ENCODE measurements around the gene LCP1. TPM values are rescaled to one million over a fixed set of nuclear protein-coding genes. Genes with fewer than 3 reads are reported as not detected.

LCP1 gene
- total RNA-seq, 2 experiments from 2014 or later: 1,012 to 1,022 TPM

DNA sequence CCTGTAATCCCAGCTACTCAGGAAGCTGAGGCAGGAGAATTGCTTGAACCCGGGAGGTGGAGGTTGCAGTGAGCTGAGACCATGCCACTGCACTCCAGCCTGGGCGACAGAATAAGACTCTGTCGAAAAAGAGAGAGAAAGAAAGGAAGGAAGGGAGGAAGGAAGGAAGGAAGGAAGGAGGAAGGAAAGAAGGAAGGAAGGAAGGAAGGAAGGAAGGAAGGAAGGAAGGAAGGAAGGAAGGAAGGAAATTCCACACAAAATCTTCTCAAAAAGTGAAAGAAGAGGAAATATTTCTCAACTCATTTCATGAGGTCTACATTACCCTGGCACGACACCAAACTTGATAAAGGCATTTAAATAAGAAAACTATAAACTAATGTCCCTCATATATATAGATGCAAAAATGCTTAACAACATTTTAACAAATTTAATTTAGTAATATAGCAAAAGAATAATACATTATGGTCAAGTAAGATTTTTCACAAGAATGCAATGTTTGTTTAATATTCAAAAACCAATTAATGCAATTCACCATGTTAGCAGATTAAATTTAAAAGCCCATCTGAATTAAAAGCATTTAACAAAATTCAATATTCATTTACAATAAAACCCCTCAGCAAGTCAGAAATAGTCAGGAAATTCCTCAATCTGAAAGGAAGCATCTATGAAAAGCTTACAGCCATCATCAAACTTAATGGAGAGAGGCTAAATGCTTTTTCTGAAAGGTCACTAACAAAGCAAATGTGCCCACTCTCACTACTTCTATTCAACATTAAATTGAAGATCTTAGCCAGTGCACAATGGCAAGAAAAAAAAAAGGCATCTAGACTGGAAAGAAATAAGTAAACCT, 65.1 kb downstream of the LCP1 start:
- DNase-seq: no peak
- Mint-ChIP-seq H3K4me1 (ENCODE audit: low read depth) (peaks cover 1% of the 10 kb centered on the region), H3K27ac (no peak overlapping the region), H3K4me3 (no peak overlapping the region), H3K36me3 (no peaks in the 10 kb centered on the region), H3K27me3 (peaks cover 7% of the 10 kb centered on the region), H3K9me3 (no peaks in the 10 kb centered on the region)
- POLR2A ChIA-PET: no interaction called here
- intact Hi-C loops (cut with micrococcal nuclease): no loop called here
- CTCF ChIA-PET: no interaction called here

DNA sequence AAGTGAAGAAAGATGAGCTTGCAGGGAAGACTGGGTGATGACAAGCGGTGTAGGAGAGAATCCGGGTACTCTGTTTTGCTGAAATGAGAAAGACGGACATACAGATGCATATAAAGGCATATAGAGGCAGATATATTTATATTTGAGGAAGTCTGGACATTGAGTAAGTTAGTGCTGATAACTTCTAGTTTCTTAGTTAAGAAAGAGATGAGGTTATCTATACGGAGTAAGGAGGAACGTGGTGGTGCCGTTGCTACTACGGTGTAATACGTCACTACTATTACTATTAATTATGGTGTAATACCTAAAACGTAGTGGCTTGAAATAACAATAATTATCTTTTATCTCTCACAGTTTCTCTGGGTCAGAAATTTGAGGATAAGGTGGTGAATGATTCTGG, 67.4 kb downstream of the LCP1 start:
- no peak overlapping the region for H3K27ac Mint-ChIP-seq
- intact Hi-C loops (cut with micrococcal nuclease): no loop called here
- H3K4me1 Mint-ChIP-seq (ENCODE audit: low read depth): no peaks in the 10 kb centered on the region
- H3K9me3 Mint-ChIP-seq: no peaks in the 10 kb centered on the region
- no peaks in the 10 kb centered on the region for H3K36me3 Mint-ChIP-seq
- ChIA-PET CTCF (no interaction called here), POLR2A (no interaction called here)
- H3K4me3 Mint-ChIP-seq: no peak overlapping the region
- no peak for DNase-seq
- H3K27me3 Mint-ChIP-seq: peaks cover 14% of the 10 kb centered on the region

DNA sequence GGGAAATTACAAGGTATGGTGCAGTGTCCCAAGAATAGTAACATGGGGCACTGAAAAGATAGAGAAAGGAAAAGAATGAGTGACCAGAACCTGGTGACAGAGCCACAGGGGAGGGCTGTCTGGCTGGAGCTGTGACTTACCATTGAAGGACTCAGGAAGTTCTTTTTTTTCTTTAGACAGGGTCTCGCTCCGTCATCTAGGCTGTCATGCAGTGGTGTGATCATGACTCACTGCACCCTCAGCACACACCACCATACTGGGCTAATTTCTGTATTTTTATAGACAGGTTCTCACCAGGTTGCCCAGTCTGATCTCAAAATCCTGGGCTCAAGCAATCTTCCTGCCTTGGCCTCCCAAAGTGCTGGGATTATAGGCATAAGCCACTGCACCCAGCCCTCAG, 68.4 kb downstream of the LCP1 start:
- no peaks in the 10 kb centered on the region for H3K9me3 Mint-ChIP-seq
- no peak overlapping the region for H3K27ac Mint-ChIP-seq
- no peaks in the 10 kb centered on the region for H3K4me1 Mint-ChIP-seq (ENCODE audit: low read depth)
- CTCF ChIA-PET: no interaction called here
- no peaks in the 10 kb centered on the region for H3K36me3 Mint-ChIP-seq
- H3K4me3 Mint-ChIP-seq: no peak overlapping the region
- intact Hi-C loops (cut with micrococcal nuclease): no loop called here
- DNase-seq: no peak
- H3K27me3 Mint-ChIP-seq: peaks cover 14% of the 10 kb centered on the region
- POLR2A ChIA-PET: no interaction called here

DNA sequence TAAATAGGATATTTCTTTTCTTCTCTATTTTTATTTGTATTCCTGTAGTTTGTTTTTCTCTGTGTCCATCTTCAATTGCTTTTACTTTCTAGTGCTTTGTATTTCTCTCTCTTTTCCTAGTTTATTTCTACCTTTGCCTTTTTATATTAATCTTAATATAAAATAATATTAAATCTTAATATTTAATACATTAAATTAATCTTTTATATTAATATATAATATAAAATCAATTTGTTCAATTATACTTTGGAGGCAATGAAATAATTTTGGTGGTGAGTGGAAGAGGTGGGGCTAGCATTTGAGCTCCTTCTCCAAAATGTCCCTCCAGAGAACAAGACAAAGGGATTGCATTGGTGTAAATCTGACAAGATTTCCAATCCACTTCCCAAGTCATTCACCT, 70.8 kb downstream of the LCP1 start:
- Mint-ChIP-seq H3K27ac (no peak overlapping the region), H3K9me3 (no peaks in the 10 kb centered on the region), H3K4me3 (no peak overlapping the region), H3K27me3 (peaks cover 15% of the 10 kb centered on the region), H3K36me3 (no peaks in the 10 kb centered on the region), H3K4me1 (ENCODE audit: low read depth) (peaks cover 6% of the 10 kb centered on the region)
- intact Hi-C loops (cut with micrococcal nuclease): no loop called here
- no peak for DNase-seq
- ChIA-PET CTCF (no interaction called here), POLR2A (no interaction called here)

GRCh38 chr13:46109451-46109850, 72.5 kb downstream of the LCP1 start:
- Mint-ChIP-seq H3K27ac (no peak overlapping the region), H3K9me3 (no peaks in the 10 kb centered on the region), H3K4me3 (no peak overlapping the region), H3K4me1 (ENCODE audit: low read depth) (peaks cover 7% of the 10 kb centered on the region), H3K27me3 (peaks cover 21% of the 10 kb centered on the region), H3K36me3 (no peaks in the 10 kb centered on the region)
- intact Hi-C loops (cut with micrococcal nuclease): no loop called here
- no peak for DNase-seq
- ChIA-PET CTCF (interaction anchor here (1.4 kb wide), 1 partner anchor 17 kb away, joined by 5 read pairs; no protein-coding TSS in a partner anchor), POLR2A (no interaction called here)

DNA sequence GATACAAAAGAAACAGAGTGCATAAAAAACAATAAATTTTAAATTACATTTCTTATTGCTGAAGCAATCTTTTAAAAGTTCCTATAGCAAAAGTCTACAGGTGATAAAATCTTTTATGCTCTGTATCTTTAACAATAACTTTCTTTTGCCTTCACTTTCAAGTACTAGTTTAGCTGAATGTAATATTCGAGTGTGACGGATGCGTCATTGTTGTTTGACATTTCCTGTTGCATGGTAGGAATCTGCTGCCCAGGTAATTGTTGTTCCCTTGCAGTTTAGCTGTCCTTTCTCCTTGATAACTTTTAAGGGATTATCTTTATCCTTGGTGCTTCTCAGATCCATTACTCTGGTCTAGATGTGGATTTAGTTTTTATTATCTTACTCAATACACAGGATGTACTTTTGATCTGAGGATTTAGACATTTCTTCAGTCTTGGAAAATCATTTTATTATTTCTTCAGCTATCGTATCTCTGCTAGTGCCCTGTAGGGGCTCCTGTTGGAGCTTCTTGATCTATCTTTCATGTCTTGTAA, 75.1 kb downstream of the LCP1 start:
- H3K4me3 Mint-ChIP-seq: no peak overlapping the region
- CTCF ChIA-PET: interaction anchor here (1.3 kb wide), 1 partner anchor 21 kb away, joined by 3 read pairs; no protein-coding TSS in a partner anchor

GRCh38 chr13:46104868-46105267, 77.1 kb downstream of the LCP1 start, which contains the start of gene CPB2:
Gene CPB2 (minus strand): TSS chr13:46105033. CDS start chr13:46105009, 24 bp downstream.
- POLR2A ChIA-PET: no interaction called here
- CTCF ChIA-PET: no interaction called here
- no peaks in the 10 kb centered on the region for H3K9me3 Mint-ChIP-seq

More for the DNA sequence above, 75.1 kb downstream of the LCP1 start:
- intact Hi-C loops (cut with micrococcal nuclease): no loop called here
- Mint-ChIP-seq H3K9me3 (no peaks in the 10 kb centered on the region), H3K27me3 (peaks cover 14% of the 10 kb centered on the region), H3K27ac (no peak overlapping the region), H3K4me1 (ENCODE audit: low read depth) (peaks cover 7% of the 10 kb centered on the region), H3K36me3 (no peaks in the 10 kb centered on the region)
- POLR2A ChIA-PET: no interaction called here
- DNase-seq: no peak

DNA sequence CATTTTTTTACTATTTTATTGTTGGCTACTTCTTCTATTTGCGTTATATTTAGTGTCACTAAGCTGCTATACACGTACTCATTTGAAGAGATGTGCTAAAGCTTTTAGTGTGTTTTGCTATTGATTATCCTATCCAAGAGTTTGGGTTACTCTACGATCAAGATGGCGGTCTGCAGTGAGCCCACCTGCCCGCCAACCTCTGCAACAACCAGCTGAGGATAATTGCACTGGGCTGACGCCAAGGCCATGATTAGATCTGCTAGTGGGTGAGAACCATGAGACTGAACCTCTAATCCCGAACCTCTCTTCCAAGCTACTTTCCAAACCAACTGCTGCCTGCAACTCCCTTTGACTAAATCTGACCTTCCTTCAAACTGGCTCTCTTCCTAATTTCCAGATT, 78.9 kb downstream of the LCP1 start:
- H3K4me3 Mint-ChIP-seq: no peak overlapping the region
- H3K27me3 Mint-ChIP-seq: peaks cover 7% of the 10 kb centered on the region
- no peak overlapping the region for H3K27ac Mint-ChIP-seq
- no peaks in the 10 kb centered on the region for H3K36me3 Mint-ChIP-seq
- intact Hi-C loops (cut with micrococcal nuclease): no loop called here
- POLR2A ChIA-PET: no interaction called here
- CTCF ChIA-PET: no interaction called here
- DNase-seq: no peak
- peaks cover 7% of the 10 kb centered on the region for H3K4me1 Mint-ChIP-seq (ENCODE audit: low read depth)
- H3K9me3 Mint-ChIP-seq: no peaks in the 10 kb centered on the region

More at GRCh38 chr13:46104868-46105267, 77.1 kb downstream of the LCP1 start, which contains the start of gene CPB2:
- Mint-ChIP-seq H3K27ac (no peak within 1 kb of the TSS), H3K4me1 (ENCODE audit: low read depth) (peaks cover 7% of the 10 kb centered on the region), H3K4me3 (no peak within 1 kb of the TSS), H3K27me3 (peaks cover 7% of the 10 kb centered on the region), H3K36me3 (no peaks in the 10 kb centered on the region)
- DNase-seq: no peak
- intact Hi-C loops (cut with micrococcal nuclease): no loop called here

DNA sequence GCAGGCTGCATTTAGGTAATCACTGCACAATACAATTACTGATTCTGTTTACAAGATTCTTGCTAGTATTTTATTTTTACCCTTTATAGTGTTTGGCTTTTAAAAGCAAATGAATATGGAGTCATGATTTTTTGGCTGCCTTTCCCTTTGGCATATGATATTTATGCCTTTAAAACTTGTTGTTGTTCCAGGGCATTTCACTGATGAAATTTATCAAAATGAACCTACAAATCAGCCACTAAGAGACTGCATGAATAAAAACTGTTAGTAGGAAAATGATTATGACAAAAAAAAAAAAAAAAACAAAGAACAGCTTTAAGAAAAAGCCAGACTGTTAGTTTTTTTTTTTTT, 79.7 kb downstream of the LCP1 start:
- peaks cover 7% of the 10 kb centered on the region for H3K4me1 Mint-ChIP-seq (ENCODE audit: low read depth)

DNA sequence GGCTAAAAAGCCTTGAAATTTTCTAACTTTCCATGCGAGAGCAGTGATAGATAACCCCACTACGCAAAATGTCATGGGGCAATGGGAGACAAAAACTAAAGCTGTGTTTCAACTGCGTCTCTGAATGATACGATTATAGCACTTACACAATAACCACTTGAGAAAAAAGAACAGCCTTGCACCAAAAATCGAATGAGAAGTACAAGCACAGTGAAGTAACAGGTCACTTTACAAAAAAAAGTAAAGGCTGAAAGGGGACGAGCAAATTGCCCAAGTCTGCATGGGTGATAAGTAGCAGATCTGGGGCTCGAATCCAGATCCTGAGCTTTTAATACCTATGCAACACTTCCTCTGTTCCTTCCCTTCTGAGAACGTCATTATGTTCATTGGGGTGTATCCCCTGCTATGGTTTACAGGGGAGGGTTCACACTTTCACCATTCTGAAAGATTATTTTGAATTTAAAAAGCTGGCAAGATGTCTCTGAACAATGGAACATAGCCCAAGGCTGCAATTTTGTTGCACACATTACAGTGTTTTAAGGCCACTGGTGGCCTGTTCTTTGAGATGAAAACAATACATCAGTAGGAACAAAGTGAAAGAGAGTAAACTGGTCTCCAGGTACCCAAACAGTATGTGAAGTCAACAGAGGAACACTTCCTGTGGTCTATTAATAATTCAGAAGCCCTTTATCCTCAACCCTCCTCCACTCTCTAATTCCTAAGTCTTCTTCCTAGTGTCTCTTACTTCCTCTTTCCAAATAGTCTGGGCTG, 80.3 kb downstream of the LCP1 start:
- CTCF ChIA-PET: interaction anchor here (1.0 kb wide), 1 partner anchor 19 kb away, joined by 3 read pairs; no protein-coding TSS in a partner anchor
- peaks cover 9% of the 10 kb centered on the region for H3K27me3 Mint-ChIP-seq
- no peaks in the 10 kb centered on the region for H3K9me3 Mint-ChIP-seq
- POLR2A ChIA-PET: no interaction called here
- H3K4me3 Mint-ChIP-seq: no peak overlapping the region
- no peak for DNase-seq
- H3K4me1 Mint-ChIP-seq (ENCODE audit: low read depth): peaks cover 2% of the 10 kb centered on the region
- no peaks in the 10 kb centered on the region for H3K36me3 Mint-ChIP-seq
- no peak overlapping the region for H3K27ac Mint-ChIP-seq
- intact Hi-C loops (cut with micrococcal nuclease): no loop called here

More for the DNA sequence above, 79.7 kb downstream of the LCP1 start:
- Mint-ChIP-seq H3K36me3 (no peaks in the 10 kb centered on the region), H3K27me3 (peaks cover 7% of the 10 kb centered on the region), H3K4me3 (no peak overlapping the region), H3K27ac (no peak overlapping the region), H3K9me3 (no peaks in the 10 kb centered on the region)
- intact Hi-C loops (cut with micrococcal nuclease): no loop called here
- CTCF ChIA-PET: interaction anchor here (1.0 kb wide), 1 partner anchor 20 kb away, joined by 3 read pairs; no protein-coding TSS in a partner anchor
- POLR2A ChIA-PET: no interaction called here
- DNase-seq: no peak

DNA sequence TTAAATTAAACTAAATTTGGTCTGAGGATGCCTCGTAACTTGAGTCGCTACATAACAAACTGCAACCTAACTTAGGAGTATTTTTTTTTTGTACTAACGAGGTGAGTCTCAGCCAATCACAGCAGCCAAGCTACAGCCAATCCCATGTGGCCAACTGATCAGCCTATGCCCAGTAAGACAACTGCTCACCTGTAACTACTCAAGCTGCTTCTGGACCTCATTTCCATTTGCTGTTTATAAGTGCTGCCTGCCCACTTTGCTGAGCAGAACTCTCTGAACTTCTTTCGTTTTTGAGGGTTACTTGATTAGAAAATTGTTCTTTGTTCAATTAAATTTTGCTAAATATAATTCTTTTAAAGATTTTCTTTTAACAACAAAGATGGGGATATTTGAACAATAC, 81.0 kb downstream of the LCP1 start:
- CTCF ChIA-PET: no interaction called here
- Mint-ChIP-seq H3K9me3 (no peaks in the 10 kb centered on the region), H3K27ac (no peak overlapping the region), H3K4me3 (no peak overlapping the region), H3K36me3 (no peaks in the 10 kb centered on the region), H3K27me3 (peaks cover 9% of the 10 kb centered on the region), H3K4me1 (ENCODE audit: low read depth) (no peaks in the 10 kb centered on the region)
- POLR2A ChIA-PET: no interaction called here
- intact Hi-C loops (cut with micrococcal nuclease): no loop called here
- no peak for DNase-seq

DNA sequence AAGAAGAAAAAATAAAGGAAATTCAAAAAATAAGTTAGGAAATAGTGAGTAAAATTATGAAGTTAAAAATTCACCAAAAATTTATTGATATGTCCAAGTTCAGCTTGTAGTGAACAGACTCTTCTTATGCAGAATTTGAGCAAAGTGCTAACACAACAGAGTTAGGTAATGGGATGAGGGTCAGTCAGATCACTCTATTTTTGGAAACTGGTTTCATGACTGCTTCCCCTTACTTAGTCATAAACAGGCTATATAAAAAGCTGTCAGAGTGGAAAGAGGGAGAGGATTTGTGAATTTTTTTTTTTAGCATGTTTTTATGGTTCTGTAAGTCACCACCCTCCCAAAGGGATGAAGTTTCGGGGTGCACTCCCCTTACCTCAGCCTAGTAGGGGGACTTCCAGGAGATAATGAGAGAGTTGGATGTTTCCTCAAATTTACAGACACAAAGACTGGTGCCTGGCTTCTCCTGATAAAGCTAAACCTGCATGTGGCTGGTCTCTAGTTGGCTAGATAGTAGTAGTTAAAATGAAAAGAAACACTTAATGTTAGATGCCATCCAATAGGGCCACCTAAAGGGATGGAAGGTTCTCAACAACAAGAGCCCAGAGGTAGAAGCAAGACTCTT, 81.7 kb downstream of the LCP1 start:
- intact Hi-C loops (cut with micrococcal nuclease): no loop called here
- H3K36me3 Mint-ChIP-seq: no peaks in the 10 kb centered on the region
- H3K9me3 Mint-ChIP-seq: no peaks in the 10 kb centered on the region
- peaks cover 8% of the 10 kb centered on the region for H3K27me3 Mint-ChIP-seq
- no peak overlapping the region for H3K27ac Mint-ChIP-seq
- H3K4me3 Mint-ChIP-seq: no peak overlapping the region
- POLR2A ChIA-PET: no interaction called here
- no peaks in the 10 kb centered on the region for H3K4me1 Mint-ChIP-seq (ENCODE audit: low read depth)
- DNase-seq: no peak
- CTCF ChIA-PET: no interaction called here
